Loucy (cell line): ENCODE measurements around the gene MTMR4.

ENCODE experiments used
- EZH2phosphoT487 ChIP-seq: fragments of 200-600 bp; IDR thresholded peaks from 2 replicates; pipeline ENCODE4 v1.6.1; 2018; ENCODE audit warnings: antibody characterized with exemption, mild to moderate bottlenecking, moderate library complexity, borderline replicate concordance
- TF ChIP-seq, protein P1 (sequence below): fragments of 200-600 bp; sonication (generic); conservative IDR thresholded peaks from 2 replicates; pipeline ENCODE4 v1.5.1; 2014; ENCODE audit warnings: mild to moderate bottlenecking, antibody characterized with exemption, low read length

DNA sequence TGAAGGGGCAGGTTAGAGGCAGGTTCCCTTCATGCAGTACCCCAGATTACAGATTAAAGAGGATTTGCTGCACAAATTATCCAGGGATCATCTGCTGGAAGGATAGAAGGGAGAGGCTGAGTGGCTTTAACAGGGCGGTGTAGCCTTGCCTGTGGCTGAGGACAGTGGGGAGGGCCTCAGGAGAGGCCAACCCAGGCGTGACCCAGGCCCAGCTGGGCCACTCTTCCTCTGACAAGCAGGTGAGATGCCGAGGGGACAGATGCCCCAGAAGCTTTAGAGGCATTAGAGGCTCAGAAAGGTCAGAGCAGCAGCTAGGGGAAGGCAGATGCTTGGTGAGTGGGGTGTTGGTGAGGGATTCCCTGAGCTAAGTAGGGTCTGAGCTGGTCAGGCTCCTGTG lies 18.1 kb upstream of the MTMR4 start:
- TF ChIP-seq, protein P1, sequence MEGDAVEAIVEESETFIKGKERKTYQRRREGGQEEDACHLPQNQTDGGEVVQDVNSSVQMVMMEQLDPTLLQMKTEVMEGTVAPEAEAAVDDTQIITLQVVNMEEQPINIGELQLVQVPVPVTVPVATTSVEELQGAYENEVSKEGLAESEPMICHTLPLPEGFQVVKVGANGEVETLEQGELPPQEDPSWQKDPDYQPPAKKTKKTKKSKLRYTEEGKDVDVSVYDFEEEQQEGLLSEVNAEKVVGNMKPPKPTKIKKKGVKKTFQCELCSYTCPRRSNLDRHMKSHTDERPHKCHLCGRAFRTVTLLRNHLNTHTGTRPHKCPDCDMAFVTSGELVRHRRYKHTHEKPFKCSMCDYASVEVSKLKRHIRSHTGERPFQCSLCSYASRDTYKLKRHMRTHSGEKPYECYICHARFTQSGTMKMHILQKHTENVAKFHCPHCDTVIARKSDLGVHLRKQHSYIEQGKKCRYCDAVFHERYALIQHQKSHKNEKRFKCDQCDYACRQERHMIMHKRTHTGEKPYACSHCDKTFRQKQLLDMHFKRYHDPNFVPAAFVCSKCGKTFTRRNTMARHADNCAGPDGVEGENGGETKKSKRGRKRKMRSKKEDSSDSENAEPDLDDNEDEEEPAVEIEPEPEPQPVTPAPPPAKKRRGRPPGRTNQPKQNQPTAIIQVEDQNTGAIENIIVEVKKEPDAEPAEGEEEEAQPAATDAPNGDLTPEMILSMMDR, result no peak
- no peak for TF ChIP-seq EZH2phosphoT487
